ENCODE results near the gene SEZ6L.

Gene SEZ6L

DNA sequence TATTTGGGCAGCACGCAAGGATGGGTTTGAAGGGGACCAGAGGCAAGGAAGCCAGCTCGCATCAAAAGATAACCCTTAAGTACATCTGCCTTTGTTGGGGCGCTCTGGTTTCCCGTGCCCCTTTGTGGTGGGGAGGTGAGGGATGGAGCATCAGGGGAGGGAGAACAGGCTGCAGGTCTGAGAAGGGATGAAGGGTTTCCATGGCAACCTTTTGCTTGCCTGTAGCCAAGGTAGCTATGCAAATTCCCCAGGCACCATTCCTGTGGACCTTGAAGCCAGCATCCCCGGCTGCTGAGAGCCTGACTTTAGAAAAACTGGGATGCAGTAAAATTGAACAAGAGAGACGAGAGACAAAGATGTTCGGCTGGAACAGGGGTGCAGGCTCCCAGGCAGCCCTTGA lies 75.7 kb downstream of the SEZ6L start:
- DNase-seq (ENCODE audit: low read depth in 2 of 2): no peak

DNA sequence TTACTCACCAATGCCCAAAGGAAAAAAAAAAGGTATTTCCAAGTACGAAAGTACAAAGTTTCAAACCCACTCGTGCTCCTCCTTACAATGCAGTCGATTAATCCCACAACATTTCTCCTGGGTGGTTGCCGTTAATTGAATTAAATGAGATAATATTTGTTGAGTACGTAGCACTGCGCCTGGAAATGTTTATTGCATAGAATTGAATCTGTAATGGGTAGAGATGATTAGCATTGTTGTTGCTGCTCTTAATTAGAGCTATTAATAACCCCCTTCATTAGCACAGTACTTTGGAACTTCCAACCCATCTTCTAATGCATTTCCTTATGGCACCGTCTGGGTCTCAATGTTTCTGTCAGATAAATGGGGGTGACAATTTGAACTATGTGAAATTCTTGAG lies 77.3 kb downstream of the SEZ6L start:
- no peak for DNase-seq (ENCODE audit: low read depth in 2 of 2)

DNA sequence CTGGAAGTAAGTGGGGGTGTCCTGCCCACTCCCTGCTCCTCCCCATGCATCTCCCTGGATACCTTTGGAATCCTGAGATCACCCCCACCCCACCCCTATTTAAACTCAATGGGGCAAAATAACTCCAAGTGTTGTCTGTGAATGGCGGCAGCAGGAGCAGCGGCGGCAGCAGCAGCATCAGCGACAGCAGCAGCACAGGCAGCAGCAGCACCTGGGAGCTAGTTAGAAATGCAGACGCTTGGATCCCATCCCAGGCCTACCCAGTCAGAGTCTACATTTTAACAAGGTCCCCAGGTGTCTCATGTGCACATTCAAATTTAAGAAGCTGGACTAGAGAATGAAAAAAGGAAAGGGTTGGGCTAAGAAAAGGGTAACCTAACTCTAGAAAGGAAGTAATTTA lies 82.6 kb downstream of the SEZ6L start:
- no peak for DNase-seq (ENCODE audit: low read depth in 2 of 2)

DNA sequence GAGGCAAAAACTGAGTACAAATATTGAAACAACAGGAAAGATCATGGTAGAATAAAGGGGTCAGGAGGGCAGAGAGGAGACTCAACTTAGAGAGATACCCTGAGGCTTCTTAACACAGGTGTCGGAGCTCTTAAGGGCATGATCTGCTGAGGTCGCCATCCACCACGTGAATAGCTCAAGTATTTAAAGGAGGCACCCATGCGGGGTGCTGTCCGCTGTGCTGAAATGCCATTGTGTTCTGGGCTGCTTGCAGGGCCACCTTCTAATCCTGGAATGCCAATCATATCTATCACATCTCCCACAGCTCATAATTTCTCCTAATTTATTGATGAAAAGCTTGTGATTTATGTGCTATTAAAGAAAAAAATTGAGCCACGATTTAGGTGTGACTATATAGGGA lies 90.2 kb downstream of the SEZ6L start:
- DNase-seq (ENCODE audit: low read depth in 2 of 2): no peak

DNA sequence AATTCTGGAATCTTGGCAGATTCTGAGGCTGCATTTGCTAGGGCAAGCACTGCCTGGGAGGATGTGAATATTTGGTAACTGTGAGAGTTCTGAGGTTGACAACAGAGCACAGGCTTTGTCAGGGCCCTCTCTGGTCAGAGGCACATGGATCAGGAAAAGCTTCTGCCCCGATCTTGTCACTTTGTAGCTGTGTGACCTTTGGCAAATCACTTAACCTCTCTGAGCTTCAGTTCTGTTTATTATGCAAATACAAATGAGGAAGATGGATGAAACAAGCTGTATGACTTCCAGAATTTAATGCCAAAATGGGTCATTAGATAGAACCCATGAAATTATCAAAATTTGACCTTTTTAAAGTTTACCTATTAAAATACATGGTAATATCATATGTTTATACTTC lies 94.9 kb downstream of the SEZ6L start:
- no peak for DNase-seq (ENCODE audit: low read depth in 2 of 2)

DNA sequence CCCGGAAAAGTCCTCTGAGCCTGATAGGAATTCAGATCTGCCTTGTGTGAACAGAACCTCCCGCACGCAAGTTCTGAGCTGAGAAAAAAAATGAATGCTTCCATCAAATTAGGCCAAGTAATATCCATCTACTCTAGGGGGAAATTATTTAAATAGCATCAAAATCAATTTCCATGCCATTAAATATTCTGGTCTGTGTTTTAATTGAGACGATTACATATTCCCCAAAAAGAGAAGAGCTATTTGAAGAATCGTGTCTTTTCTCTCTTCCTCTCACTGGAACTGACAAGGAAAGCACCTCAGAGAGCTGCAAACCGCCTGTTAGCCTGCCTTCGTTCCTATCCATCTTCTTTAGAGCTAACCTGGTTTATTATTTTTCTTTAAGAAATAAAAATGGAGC lies 96.0 kb downstream of the SEZ6L start:
- no peak for DNase-seq (ENCODE audit: low read depth in 2 of 2)

DNA sequence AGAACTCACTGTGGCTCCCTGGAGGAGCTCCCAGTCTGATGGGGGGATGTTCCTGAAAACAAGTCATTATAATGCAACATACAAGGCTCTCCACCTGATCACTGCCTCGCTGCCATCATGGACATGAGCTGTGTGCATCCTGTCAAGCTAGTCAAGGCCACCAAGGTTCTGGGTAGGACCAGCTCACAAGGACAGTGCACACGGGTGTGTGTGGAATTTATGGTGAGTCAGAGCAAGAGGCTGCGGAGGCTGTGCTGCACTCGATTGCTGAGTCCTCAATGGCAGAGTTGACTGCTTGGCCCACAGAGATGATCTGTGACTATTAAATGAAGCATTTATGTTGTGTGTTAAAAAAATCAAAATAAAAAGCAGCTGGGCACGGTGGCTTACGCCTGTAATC lies 96.6 kb downstream of the SEZ6L start:
- DNase-seq (ENCODE audit: low read depth in 2 of 2): no peak

DNA sequence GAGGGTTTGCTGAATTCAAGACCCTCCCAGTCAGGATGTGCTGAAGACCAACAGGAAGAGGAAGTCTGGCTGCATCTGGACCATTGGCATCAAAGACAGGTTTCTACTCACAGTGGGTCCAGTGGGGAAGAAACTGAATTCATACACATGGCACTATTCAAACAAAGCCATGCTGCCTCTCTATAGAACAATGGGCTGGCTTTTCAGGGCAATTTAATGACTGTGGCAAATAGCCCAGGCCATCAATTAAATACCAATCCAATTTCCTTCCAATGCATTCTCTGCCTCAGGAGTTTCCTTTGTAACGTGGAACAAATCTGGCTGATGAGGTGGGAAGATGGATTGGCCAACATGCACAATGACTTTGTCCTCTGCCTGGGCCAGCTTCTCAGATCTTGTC lies 98.6 kb downstream of the SEZ6L start:
- DNase-seq (ENCODE audit: low read depth in 2 of 2): no peak

DNA sequence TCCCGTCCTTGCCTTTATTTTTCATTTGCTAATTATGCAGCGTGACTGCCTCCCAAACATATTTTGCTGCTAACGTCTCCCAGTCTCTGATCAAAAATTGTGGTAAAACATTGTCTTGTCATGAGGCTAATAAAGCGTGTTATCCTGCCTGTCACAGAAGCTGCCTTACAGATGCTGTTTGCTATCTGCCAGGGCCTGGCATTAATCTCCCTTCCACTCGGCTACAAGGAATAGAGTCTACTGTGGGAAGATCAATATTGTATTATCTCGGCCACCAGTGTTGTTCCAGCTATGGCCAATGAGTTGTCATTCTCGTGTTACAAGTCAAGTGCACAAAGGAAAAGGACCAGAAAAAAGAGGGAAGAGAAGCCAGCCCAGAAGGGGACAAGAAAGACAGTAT lies 100.3 kb downstream of the SEZ6L start:
- DNase-seq (ENCODE audit: low read depth in 2 of 2): no peak

DNA sequence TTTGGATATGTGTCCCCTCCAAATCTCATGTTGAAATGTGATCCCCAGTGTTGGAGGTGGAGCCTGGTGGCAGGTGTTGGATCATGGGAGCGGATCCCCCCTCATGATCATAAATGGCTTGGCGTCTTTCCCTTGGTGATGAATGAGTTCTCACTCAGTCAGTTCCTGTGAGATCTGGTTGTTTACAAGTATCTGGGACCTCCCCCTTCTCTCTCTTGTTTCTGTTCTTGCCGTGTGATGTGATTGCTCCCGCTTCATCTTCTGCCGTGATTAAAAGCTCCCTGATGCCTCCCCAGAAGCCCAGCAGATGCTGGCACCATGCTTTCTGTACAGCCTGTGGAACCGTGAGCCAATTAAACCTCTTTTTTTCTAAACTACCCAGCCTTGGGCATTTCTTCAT lies 102.2 kb downstream of the SEZ6L start:
- no peak for DNase-seq (ENCODE audit: low read depth in 2 of 2)

DNA sequence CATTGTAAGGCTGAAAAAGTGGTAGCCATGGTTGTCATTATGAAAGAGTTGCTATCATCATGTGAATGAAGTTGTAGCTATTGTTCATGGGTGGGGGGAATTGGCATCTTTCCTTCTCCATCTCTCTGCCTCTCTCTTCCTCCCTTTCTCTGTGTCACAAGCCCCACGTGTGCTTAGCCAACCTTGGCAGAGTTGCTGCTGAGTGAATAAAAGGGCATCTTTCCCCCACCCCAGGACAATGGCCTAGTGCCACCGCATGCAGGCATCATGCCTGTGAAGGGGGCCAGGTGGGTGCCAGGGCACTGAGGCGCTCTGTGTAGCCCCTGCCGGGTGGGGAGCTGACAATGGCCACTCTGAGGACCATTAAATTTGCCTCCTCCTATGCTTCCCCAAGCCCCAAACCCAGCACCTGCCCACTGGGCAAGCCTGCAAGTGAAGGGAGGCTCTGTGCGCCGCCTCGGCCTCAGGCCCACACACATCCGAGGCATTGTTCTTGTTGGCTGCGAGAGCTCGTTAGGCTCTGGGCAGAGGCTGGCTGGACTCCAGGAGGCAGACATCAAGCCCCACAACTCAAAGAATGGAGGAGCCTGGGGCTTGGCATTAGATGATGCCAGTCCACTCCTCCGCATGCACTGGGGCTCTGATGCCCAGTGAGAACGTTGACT lies 103.9 kb downstream of the SEZ6L start:
- DNase-seq (ENCODE audit: low read depth in 2 of 2): no peak

DNA sequence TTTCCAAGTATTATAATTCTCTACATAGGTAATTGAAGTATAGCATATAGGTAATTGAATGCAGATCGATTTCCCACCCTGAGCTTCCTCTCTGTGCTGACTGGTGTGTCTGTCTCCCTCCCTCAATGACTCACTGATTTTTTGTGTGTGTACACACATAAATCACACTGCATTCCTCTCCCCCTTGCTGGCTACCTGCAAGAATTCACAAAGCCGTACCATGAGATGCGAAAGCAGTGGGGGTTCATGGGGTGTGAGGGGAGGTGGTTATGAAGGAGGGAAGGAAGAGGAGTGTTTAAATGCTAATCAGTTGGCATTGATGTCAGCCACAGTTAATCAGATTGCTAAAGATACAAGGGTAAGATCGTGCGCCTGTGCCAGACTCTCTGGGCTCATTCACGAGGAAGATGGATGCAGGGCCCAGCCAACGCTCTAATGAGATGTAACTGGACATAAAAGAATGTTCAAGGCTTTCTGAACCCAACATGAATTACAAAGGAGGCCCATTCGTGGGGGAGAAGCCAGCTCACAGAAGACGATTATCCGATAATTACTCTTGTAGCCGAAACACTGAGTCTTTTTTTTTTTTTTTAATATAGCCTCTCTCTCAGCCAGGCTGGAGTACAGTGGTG lies 107.4 kb downstream of the SEZ6L start:
- no peak for DNase-seq (ENCODE audit: low read depth in 2 of 2)

DNA sequence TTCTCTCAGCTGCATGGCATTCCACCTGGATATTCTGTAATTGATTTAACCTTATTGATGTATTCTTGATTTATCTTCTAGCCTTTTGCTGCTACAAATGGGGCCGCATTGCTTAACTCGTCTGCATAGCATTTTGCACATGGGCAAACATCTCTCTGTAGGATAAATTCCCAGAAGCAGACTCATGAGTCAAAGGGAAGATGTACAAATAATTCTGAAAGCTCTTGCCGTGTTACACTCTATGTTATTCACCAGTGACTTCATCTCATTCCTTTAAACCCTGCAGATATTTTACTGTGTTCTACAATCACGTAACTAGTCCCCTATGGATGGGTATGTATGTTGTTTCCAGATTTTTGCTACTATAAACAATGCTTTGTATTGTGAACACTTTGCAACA lies 112.7 kb downstream of the SEZ6L start:
- DNase-seq (ENCODE audit: low read depth in 2 of 2): no peak

DNA sequence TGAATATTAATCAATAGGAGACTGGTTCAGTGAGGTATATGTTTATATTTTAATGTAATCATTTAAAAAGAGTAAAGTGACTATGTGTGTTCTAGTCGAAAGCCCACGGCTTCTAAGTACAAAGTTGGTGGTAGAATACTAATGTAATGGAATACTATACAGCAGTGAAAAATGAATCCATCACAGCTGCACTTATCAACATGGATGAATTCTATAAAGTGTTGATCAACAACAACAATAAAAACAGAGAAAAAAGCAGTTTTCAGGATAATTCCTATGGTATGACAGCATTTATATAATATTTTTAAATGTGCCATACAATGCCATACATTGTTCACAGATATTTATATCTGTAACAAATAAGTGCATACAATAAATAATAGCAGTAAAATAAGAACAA lies 114.1 kb downstream of the SEZ6L start:
- no peak for DNase-seq (ENCODE audit: low read depth in 2 of 2)

DNA sequence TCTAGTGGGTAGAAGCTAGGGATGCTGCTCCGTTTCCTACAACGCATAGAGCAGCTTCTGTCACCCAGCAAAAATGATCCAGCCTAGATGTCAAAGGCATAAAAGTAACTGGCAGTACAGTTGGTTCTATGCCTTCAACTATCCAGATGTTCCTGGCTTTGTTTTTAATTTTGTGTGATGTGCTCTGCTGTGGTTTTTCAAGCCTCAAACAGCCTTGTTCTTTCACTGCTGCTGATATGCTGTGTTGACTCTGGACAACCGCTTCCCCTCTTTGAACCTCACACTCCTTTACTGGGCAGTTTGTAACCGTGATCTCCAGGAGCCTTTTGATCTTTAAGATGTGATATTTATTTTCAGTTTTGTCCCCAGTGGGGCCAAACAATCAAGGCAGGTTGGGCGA lies 116.4 kb downstream of the SEZ6L start:
- no peak for DNase-seq (ENCODE audit: low read depth in 2 of 2)

DNA sequence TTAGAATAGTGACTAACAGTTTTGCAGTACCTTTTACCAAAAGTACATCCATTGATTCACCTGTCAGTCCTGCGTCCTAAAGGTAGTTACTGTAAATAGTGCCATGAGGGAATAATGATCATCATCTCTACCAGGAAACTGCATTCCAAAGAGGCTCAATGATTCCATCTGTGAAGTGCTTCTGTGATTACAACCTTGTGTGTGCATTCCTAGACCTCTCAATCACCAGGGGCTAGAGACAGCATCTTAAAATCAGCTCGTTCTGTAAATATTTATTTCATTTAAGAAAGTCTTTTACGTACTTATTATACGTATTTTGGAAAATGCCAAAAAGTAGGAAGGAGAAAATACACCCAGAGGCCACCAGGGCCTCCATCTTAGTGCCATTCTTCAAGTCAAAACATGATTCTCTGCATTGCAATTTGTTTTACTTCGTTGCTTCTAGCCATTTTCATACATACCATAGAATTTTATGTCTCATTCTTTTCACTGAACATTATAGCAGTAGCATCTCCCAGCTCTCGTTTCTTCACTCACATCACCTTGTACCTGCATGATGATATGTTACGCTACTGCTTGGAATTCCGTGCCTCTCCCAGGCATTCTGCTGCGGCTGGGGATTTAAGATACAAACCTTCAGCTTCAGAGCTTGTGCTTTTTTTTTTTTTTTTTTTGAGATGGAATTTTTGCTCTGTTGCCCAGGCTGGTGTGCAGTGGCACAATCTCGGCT lies 117.0 kb downstream of the SEZ6L start:
- no peak for DNase-seq (ENCODE audit: low read depth in 2 of 2)

DNA sequence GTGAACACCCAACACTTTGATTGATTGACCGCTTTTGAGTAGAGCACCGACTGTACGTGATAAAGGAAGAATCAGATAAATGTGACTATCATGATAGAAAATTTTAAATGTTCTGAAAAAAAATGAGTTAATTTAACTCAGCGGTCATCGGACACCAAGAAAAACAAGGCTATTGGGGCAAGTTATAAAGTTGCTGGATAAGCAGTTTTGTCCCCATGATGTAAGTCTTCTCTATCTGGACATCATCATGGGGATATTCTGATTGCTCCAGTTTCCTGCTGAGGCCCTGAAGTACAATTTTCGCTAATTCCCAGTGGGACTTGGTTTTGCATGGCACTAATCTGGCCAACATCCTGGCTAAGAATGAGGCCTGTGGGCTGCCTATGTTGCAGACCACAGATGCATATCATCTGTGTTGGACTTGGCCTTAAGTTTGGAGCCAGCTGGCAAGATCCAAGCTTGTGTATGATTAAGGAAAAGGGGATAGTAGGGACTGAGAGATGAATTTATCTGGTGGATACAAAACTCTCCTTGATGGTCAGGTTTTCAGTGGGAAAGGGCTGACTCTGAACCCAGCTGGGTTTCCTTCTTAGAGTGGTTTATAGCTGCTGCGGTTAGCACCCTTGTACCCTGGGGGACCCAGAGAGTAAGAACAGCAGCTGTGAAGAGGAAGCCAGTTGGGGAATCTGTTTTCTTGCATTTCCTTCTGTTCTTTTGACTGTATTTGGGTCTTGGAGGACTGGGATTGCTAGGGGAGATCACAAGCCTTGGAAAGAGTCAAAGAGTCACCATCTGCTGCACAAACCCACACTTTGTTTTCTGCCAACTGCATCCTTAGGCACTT lies 118.3 kb downstream of the SEZ6L start:
- no peak for DNase-seq (ENCODE audit: low read depth in 2 of 2)

DNA sequence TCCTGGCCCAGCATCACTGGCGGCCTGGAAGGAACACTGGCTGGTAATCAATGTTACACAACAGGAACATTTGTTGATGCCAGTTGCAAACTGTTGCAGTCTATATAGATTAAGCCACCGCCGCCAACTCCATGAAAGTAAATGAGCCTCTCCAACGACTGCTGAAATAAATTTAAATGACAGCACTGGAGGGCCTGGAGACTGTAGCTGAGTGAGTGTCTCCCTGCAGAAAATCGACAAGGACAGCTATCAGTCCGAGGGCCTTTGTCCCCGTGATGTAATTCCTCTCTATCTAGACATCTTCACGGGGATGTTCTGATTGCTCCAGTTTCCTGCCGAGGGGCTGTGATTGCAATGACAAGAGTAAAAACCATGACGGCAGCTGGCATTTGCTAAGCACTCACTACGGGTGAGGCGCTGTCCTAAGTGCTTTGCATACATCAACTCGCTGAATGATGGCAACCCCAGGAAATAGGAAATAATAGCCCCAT lies 120.4 kb downstream of the SEZ6L start:
- no peak for DNase-seq (ENCODE audit: low read depth in 2 of 2)

DNA sequence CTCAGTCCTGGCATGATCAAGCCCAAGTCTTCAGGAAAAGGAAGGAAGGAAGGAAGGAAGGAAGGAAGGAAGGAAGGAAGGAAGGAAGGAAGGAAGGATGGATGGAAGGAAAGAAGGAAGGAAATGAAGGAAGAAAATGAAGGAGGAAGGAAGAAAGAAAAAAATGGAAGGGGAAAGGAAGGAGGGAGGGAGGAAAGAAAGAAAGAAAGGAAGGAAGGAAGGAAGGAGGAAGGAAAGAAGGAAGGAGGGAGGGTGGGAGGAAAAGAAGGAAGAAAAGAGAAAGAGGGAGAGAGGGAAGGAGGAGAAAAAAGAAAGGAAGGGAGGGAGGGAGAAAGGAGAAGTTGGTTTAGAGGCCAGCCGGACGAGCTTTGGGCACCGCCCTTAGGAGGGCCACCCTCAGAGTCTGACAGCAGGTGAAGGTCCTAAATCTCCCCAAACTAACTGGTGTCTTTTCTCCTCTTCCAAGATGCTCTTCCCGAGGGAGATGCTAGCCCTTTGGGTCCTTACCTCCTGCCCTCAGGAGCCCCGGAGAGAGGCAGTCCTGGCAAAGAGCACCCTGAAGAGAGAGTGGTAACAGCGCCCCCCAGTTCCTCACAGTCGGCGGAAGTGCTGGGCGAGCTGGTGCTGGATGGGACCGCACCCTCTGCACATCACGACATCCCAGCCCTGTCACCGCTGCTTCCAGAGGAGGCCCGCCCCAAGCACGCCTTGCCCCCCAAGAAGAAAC lies 122.8 kb downstream of the SEZ6L start:
- DNase-seq (ENCODE audit: low read depth in 2 of 2): no peak

DNA sequence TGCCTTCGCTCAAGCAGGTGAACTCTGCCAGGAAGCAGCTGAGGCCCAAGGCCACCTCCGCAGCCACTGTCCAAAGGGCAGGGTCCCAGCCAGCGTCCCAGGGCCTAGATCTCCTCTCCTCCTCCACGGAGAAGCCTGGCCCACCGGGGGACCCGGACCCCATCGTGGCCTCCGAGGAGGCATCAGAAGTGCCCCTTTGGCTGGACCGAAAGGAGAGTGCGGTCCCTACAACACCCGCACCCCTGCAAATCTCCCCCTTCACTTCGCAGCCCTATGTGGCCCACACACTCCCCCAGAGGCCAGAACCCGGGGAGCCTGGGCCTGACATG lies 123.4 kb downstream of the SEZ6L start:
- no peak for DNase-seq (ENCODE audit: low read depth in 2 of 2)

DNA sequence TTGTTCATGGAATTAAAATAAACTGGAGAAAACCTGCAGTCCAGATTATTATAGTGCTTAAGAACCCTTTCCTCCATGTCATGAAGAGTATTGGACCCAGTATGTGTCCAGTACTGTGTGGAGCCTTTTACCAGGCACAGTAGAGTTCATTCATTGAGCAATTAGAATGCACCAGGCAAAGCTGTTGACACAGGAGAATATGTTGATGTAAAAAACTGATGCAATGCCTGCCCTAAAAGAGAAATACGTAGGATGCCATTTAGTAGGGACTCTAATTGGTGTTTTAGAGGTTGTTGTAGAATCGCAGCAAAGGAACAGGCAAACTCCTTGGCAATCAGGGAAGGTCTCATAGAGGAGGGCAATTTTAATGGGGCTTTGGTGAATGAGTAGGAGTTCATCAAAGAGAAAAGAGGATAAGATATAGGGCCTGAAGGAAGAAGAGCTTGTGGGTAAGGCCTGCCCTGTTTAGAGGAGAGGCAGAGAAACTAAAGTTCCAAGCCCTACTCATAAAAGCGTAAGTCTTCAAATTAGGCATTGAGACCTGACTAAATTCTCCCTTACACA lies 126.4 kb downstream of the SEZ6L start:
- no peak for DNase-seq (ENCODE audit: low read depth in 2 of 2)

Data from stimulated activated CD4-positive, alpha-beta T cell treated with anti-CD3 and anti-CD28 coated beads, Interleukin-12 subunit alpha, Interleukin-12 subunit beta, amount 100 ng/mL, for 24 hours (primary cell).